Measurements from ENCODE around the gene AUTS2. TPM values are rescaled to one million over a fixed set of nuclear protein-coding genes. Genes with fewer than 3 reads are reported as not detected.

AUTS2 gene
- total RNA-seq, 1 experiment from 2014 or later, result 50.0 TPM

- Mint-ChIP-seq H3K4me1 (no peaks in the 10 kb centered on the region), H3K27ac (no peak overlapping the region), H3K27me3 (ENCODE audit: low read depth) (no peaks in the 10 kb centered on the region), H3K4me3 (no peak overlapping the region), H3K36me3 (no peaks in the 10 kb centered on the region), H3K9me3 (no peaks in the 10 kb centered on the region)
- ChIA-PET CTCF (no interaction called here), POLR2A (no interaction called here)
- DNase-seq (ENCODE audit: low spot score) (no peak), ATAC-seq (no peak)
- TF ChIP-seq E2F5 (CRISPR knock-in tag; IDR thresholded peaks at IDR 0.05), result no peak
- TF ChIP-seq TP53 (CRISPR knock-in tag; IDR thresholded peaks at IDR 0.05), result no peak
- TF ChIP-seq ATF2 (CRISPR knock-in tag; IDR thresholded peaks at IDR 0.05; ENCODE audit: borderline replicate concordance, low read depth), result no peak
- no peak for TF ChIP-seq PRRX2 (CRISPR knock-in tag; IDR thresholded peaks at IDR 0.05)
- TF ChIP-seq JAZF1 (CRISPR knock-in tag; IDR thresholded peaks at IDR 0.05), result no peak
- no peak for TF ChIP-seq ZNF281 (CRISPR knock-in tag; IDR thresholded peaks at IDR 0.05)
- no peak for TF ChIP-seq KAT7 (CRISPR knock-in tag; IDR thresholded peaks at IDR 0.05; ENCODE audit: borderline replicate concordance)
- TF ChIP-seq FOXJ3 (CRISPR knock-in tag; IDR thresholded peaks at IDR 0.05; ENCODE audit: borderline replicate concordance), result no peak
- no peak for TF ChIP-seq ARID4B (CRISPR knock-in tag; IDR thresholded peaks at IDR 0.05; ENCODE audit: borderline replicate concordance)
- no peak for TF ChIP-seq E2F4 (CRISPR knock-in tag; IDR thresholded peaks at IDR 0.05; ENCODE audit: borderline replicate concordance, low read depth)
- no peak for TF ChIP-seq GRHL2 (CRISPR knock-in tag; IDR thresholded peaks at IDR 0.05; ENCODE audit: insufficient replicate concordance, severe bottlenecking)
- TF ChIP-seq AR (CRISPR knock-in tag; IDR thresholded peaks at IDR 0.05), result no peak
- TF ChIP-seq PRDM15 (CRISPR knock-in tag; IDR thresholded peaks at IDR 0.05), result no peak
- no peak for TF ChIP-seq NR2C2 (CRISPR knock-in tag; IDR thresholded peaks at IDR 0.05)
These were observed 834.3 kb downstream of the AUTS2 start for GRCh38 chr7:70432567-70433001.
